DOHH2 (cell line): ENCODE results near the gene AMZ1.

Experiments
- H3F3A ChIP-seq: fragments of 200-600 bp; sonication (generic), shearing (Covaris generic); 2 replicates; pipeline ENCODE4 v1.6.0; 2016; ENCODE audit warnings: antibody characterized with exemption, mild to moderate bottlenecking; ENCODE audit not compliant: control insufficient read depth, insufficient read depth
- H3K27ac ChIP-seq: fragments of 200-600 bp; sonication (generic); 2 replicates; pipeline ENCODE4 v1.5.1; 2014; ENCODE audit warnings: low read depth, mild to moderate bottlenecking, low read length, moderate library complexity
- H3K27me3 ChIP-seq: fragments of 200-600 bp; sonication (generic); 2 replicates; pipeline ENCODE4 v1.6.1; 2014; ENCODE audit warnings: mild to moderate bottlenecking, low read length, mixed read lengths; ENCODE audit not compliant: control insufficient read depth
- H3K36me3 ChIP-seq: fragments of 200-600 bp; sonication (generic); 2 replicates; pipeline ENCODE4 v1.6.1; 2014; ENCODE audit warnings: mild to moderate bottlenecking, low read length, moderate library complexity, mixed read lengths; ENCODE audit not compliant: control insufficient read depth
- H3K4me1 ChIP-seq: fragments of 200-600 bp; sonication (generic); 2 replicates; pipeline ENCODE4 v1.6.1; 2014; ENCODE audit warnings: mild to moderate bottlenecking, low read length, mixed read lengths; ENCODE audit not compliant: control insufficient read depth
- H3K4me2 ChIP-seq: fragments of 200-600 bp; sonication (generic); 2 replicates; pipeline ENCODE4 v1.6.0; 2014; ENCODE audit warnings: mild to moderate bottlenecking, low read length, moderate library complexity
- H3K4me3 ChIP-seq: fragments of 200-600 bp; sonication (generic); 2 replicates; pipeline ENCODE4 v1.5.1; 2014; ENCODE audit warnings: mild to moderate bottlenecking, low read length, mixed read lengths
- H3K79me2 ChIP-seq: fragments of 200-600 bp; sonication (generic); 2 replicates; pipeline ENCODE4 v1.6.1; 2014; ENCODE audit warnings: mild to moderate bottlenecking, low read length, mixed read lengths; ENCODE audit not compliant: control insufficient read depth
- H3K9me2 ChIP-seq: fragments of 200-600 bp; sonication (generic); replicated peaks from 2 replicates; pipeline ENCODE4 v1.6.1; 2014; ENCODE audit warnings: mild to moderate bottlenecking, low read length, mixed read lengths; ENCODE audit not compliant: control insufficient read depth
- H3K9me3 ChIP-seq: fragments of 200-600 bp; sonication (generic); 2 replicates; pipeline ENCODE4 v1.6.1; 2014; ENCODE audit warnings: antibody characterized with exemption, low read length, mixed read lengths; ENCODE audit not compliant: control insufficient read depth, insufficient read depth
- H4K20me1 ChIP-seq: fragments of 200-600 bp; sonication (generic); 2 replicates; pipeline ENCODE4 v1.6.0; 2014; ENCODE audit warnings: low read depth, mild to moderate bottlenecking, antibody characterized with exemption, low read length, moderate library complexity; ENCODE audit not compliant: control insufficient read depth, insufficient read depth
- EZH2phosphoT487 ChIP-seq: fragments of 200-600 bp; sonication (generic); IDR thresholded peaks from 2 replicates; pipeline ENCODE4 v1.6.1; 2017; ENCODE audit warnings: borderline replicate concordance, mild to moderate bottlenecking, antibody characterized with exemption, low read length, moderate library complexity, mixed read lengths
- TF ChIP-seq, protein P1 (sequence below): fragments of 200-600 bp; sonication (generic); IDR thresholded peaks from one replicate; pipeline ENCODE4 v1.5.1; 2014; ENCODE audit warnings: antibody characterized with exemption, mild to moderate bottlenecking, low read depth, low read length; ENCODE audit not compliant: poor library complexity, severe bottlenecking

AMZ1 gene

DNA sequence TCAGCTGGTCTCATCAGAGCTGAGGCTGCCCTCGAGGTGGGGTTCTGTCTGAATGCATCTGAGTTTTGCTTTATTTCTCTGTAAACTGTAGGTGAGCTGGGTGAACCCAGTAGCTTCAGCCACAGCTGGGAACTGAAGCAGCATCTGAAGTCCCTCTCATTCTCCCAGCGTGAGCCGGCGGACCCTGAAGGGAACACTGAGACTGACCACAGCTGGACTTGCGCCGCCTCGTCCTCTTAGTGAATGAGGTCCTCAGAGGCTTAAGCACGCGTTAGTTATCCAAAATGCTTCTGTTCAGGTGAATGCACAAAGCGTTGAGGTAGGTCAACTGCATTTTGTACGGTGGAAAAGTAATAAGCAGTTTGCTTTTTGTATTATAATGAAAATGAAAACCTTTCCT is 76.6 kb downstream of the AMZ1 start:
- Histone ChIP-seq H3K4me2 (no peak overlapping the region), H3K4me1 (no peaks in the 10 kb centered on the region), H3K36me3 (no peaks in the 10 kb centered on the region), H3K9me2 (no peaks in the 10 kb centered on the region), H3K27me3 (no peaks in the 10 kb centered on the region), H3K27ac (no peak overlapping the region), H3K9me3 (no peaks in the 10 kb centered on the region), H3K4me3 (no peak overlapping the region), H3K79me2 (no peaks in the 10 kb centered on the region), H3F3A (no peaks in the 10 kb centered on the region), H4K20me1 (no peaks in the 10 kb centered on the region)
- TF ChIP-seq EZH2phosphoT487: no peak
- TF ChIP-seq, protein P1, sequence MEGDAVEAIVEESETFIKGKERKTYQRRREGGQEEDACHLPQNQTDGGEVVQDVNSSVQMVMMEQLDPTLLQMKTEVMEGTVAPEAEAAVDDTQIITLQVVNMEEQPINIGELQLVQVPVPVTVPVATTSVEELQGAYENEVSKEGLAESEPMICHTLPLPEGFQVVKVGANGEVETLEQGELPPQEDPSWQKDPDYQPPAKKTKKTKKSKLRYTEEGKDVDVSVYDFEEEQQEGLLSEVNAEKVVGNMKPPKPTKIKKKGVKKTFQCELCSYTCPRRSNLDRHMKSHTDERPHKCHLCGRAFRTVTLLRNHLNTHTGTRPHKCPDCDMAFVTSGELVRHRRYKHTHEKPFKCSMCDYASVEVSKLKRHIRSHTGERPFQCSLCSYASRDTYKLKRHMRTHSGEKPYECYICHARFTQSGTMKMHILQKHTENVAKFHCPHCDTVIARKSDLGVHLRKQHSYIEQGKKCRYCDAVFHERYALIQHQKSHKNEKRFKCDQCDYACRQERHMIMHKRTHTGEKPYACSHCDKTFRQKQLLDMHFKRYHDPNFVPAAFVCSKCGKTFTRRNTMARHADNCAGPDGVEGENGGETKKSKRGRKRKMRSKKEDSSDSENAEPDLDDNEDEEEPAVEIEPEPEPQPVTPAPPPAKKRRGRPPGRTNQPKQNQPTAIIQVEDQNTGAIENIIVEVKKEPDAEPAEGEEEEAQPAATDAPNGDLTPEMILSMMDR: no peak
